GM23338 (cell line): ENCODE results near the gene ZACN. TPM values are rescaled to one million over a fixed set of nuclear protein-coding genes. Genes with fewer than 3 reads are reported as not detected.

Source experiments
- microRNA-seq: library from miRNA; unstranded; fragments of <30 nt; microRNA quantifications from one replicate; pipeline ENCODE4, GENCODE V29; 2017
- polyA plus RNA-seq: library from polyadenylated mRNA; unstranded; fragments of >200 nt; fragmentation: Nextera tagmentation; extraction: Ambion mirVana; gene quantifications from 2 replicates; pipeline ENCODE4 v1.2.1, GENCODE V29; 2016
- small RNA-seq: library from RNA; depleted of rRNA; stranded (forward); fragments of <200 nt; gene quantifications from one replicate; pipeline ENCODE3, GENCODE V24; 2014; ENCODE audit warnings: low replicate concordance
- total RNA-seq: library from RNA; depleted of rRNA; stranded (reverse); fragments of >200 nt; shearing (Covaris generic); gene quantifications from 2 replicates; pipeline ENCODE4 v1.2.3, GENCODE V29; 2014; rRNA removed

Gene ZACN
- total and polyA plus RNA-seq, 2 experiments from 2014 or later, result 0.47 TPM; not detected in 1

Small RNA genes within 50 kb of the gene (microRNA-seq; reads per million reads assigned to microRNA genes)
- not detected for gene MIR6868

Small RNA genes within 50 kb of the gene (small RNA-seq; reads per million reads assigned to genes)
- gene MIR6868, result not detected

Other genes starting within 250 kb of the ZACN start
- gene UNC13D, start 234.8 kb upstream of the ZACN start, total RNA-seq, result 3.8 and 5.9 TPM in 2 replicates
- 10.5 and 10.8 TPM in 2 replicates for gene UNC13D, start 234.8 kb upstream of the ZACN start, polyA plus RNA-seq
- 34.9 and 36.2 TPM in 2 replicates for gene WBP2, start 223.8 kb upstream of the ZACN start, total RNA-seq
- gene WBP2, start 223.8 kb upstream of the ZACN start, polyA plus RNA-seq, result 59.5 and 63.5 TPM in 2 replicates
- 9.9 and 12.5 TPM in 2 replicates for gene TRIM47, start 200.6 kb upstream of the ZACN start, total RNA-seq
- gene TRIM47, start 200.6 kb upstream of the ZACN start, polyA plus RNA-seq, result 7.2 TPM in 2 replicates
- 53.8 and 54.0 TPM in 2 replicates for gene TRIM65, start 182.2 kb upstream of the ZACN start, total RNA-seq
- gene TRIM65, start 182.2 kb upstream of the ZACN start, polyA plus RNA-seq, result 13.8 and 15.0 TPM in 2 replicates
- 47.2 and 63.6 TPM in 2 replicates for gene MRPL38, start 174.3 kb upstream of the ZACN start, total RNA-seq
- 86.7 and 90.0 TPM in 2 replicates for gene MRPL38, start 174.3 kb upstream of the ZACN start, polyA plus RNA-seq
- 11.8 and 17.4 TPM in 2 replicates for gene FBF1, start 138.1 kb upstream of the ZACN start, total RNA-seq
- gene FBF1, start 138.1 kb upstream of the ZACN start, polyA plus RNA-seq, result 8.8 and 9.7 TPM in 2 replicates
- 32.8 and 32.9 TPM in 2 replicates for gene ACOX1, start 100.0 kb upstream of the ZACN start, total RNA-seq
- 11.9 and 12.8 TPM in 2 replicates for gene ACOX1, start 100.0 kb upstream of the ZACN start, polyA plus RNA-seq
- 11.3 TPM in 2 replicates for gene TEN1, start 99.9 kb upstream of the ZACN start, total RNA-seq
- gene TEN1, start 99.9 kb upstream of the ZACN start, polyA plus RNA-seq, result 13.2 and 14.1 TPM in 2 replicates
- gene CDK3, start 78.3 kb upstream of the ZACN start, total RNA-seq, result 5.9 and 10.2 TPM in 2 replicates
- gene CDK3, start 78.3 kb upstream of the ZACN start, polyA plus RNA-seq, result 7.8 and 7.9 TPM in 2 replicates
- gene EVPL, start 51.9 kb upstream of the ZACN start, total RNA-seq, result 0.62 and 1.3 TPM in 2 replicates
- 0.47 and 0.59 TPM in 2 replicates for gene EVPL, start 51.9 kb upstream of the ZACN start, polyA plus RNA-seq
- 60.3 and 62.8 TPM in 2 replicates for gene SRP68, start 6.7 kb upstream of the ZACN start, total RNA-seq
- 30.7 and 34.2 TPM in 2 replicates for gene SRP68, start 6.7 kb upstream of the ZACN start, polyA plus RNA-seq
- 0.70 and 2.2 TPM in 2 replicates for gene GALR2, start 4.4 kb upstream of the ZACN start, total RNA-seq
- 0.50 and 0.80 TPM in 2 replicates for gene GALR2, start 4.4 kb upstream of the ZACN start, polyA plus RNA-seq
- gene EXOC7, start 24.6 kb downstream of the ZACN start, total RNA-seq, result 65.9 and 75.4 TPM in 2 replicates
- gene EXOC7, start 24.6 kb downstream of the ZACN start, polyA plus RNA-seq, result 77.4 and 77.5 TPM in 2 replicates
- 8.7 and 12.3 TPM in 2 replicates for gene FOXJ1, start 62.1 kb downstream of the ZACN start, total RNA-seq
- 2.3 and 2.8 TPM in 2 replicates for gene FOXJ1, start 62.1 kb downstream of the ZACN start, polyA plus RNA-seq
- gene RNF157, start 161.3 kb downstream of the ZACN start, total RNA-seq, result 11.7 and 13.8 TPM in 2 replicates
- 7.8 and 8.5 TPM in 2 replicates for gene RNF157, start 161.3 kb downstream of the ZACN start, polyA plus RNA-seq
- 3.1 and 3.5 TPM in 2 replicates for gene UBALD2, start 186.2 kb downstream of the ZACN start, total RNA-seq
- gene UBALD2, start 186.2 kb downstream of the ZACN start, polyA plus RNA-seq, result 2.2 and 3.3 TPM in 2 replicates
- 3.7 and 4.0 TPM in 2 replicates for gene QRICH2, start 229.1 kb downstream of the ZACN start, total RNA-seq
- 1.1 and 2.2 TPM in 2 replicates for gene QRICH2, start 229.1 kb downstream of the ZACN start, polyA plus RNA-seq